Choroid plexus epithelial cell (primary cell): ENCODE results near the gene OMA1.
"Not testable (repeated sequence)": the region's sequence is repeated elsewhere in the genome, so short reads cannot be mapped to it uniquely, and the experiment has no call there.

Source experiments
- DNase-seq: peaks from one replicate; pipeline ENCODE4 v3.0.0-alpha.2; 2010; ENCODE audit warnings: low read depth
- H3K4me3 ChIP-seq: 2 replicates; pipeline ENCODE4 v1.5.1; 2011; ENCODE audit warnings: low read depth, mild to moderate bottlenecking, control low read depth, low read length, moderate library complexity
- TF ChIP-seq, protein P1 (sequence below): conservative IDR thresholded peaks from 2 replicates; pipeline ENCODE4 v1.5.1; 2011; ENCODE audit warnings: low read depth, mild to moderate bottlenecking, control low read depth, inconsistent platforms, low read length, moderate library complexity

OMA1 gene

DNA sequence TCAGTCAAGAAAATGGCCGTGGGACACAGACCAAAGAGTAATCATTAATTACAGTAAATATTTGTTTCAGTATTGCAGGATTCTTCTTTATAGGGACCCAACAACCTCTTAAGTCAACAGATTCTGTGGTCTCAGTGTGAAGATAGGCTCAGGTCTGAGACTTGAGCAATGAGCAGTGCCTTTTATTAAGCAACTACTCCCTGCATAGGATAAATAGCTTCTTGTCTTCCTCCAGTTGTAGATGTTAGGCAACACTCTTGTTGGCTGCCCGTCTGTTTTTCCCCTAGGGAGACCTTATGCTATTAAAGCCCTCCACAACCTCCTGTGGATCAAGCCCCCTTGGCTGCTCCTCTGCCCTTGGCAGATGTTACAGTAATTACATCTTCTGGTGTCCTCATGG lies 1.8 kb upstream of the OMA1 start:
- DNase-seq = peak; percentile 9
- no peak overlapping the region for H3K4me3 ChIP-seq
- TF ChIP-seq, protein P1, sequence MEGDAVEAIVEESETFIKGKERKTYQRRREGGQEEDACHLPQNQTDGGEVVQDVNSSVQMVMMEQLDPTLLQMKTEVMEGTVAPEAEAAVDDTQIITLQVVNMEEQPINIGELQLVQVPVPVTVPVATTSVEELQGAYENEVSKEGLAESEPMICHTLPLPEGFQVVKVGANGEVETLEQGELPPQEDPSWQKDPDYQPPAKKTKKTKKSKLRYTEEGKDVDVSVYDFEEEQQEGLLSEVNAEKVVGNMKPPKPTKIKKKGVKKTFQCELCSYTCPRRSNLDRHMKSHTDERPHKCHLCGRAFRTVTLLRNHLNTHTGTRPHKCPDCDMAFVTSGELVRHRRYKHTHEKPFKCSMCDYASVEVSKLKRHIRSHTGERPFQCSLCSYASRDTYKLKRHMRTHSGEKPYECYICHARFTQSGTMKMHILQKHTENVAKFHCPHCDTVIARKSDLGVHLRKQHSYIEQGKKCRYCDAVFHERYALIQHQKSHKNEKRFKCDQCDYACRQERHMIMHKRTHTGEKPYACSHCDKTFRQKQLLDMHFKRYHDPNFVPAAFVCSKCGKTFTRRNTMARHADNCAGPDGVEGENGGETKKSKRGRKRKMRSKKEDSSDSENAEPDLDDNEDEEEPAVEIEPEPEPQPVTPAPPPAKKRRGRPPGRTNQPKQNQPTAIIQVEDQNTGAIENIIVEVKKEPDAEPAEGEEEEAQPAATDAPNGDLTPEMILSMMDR = no peak

DNA sequence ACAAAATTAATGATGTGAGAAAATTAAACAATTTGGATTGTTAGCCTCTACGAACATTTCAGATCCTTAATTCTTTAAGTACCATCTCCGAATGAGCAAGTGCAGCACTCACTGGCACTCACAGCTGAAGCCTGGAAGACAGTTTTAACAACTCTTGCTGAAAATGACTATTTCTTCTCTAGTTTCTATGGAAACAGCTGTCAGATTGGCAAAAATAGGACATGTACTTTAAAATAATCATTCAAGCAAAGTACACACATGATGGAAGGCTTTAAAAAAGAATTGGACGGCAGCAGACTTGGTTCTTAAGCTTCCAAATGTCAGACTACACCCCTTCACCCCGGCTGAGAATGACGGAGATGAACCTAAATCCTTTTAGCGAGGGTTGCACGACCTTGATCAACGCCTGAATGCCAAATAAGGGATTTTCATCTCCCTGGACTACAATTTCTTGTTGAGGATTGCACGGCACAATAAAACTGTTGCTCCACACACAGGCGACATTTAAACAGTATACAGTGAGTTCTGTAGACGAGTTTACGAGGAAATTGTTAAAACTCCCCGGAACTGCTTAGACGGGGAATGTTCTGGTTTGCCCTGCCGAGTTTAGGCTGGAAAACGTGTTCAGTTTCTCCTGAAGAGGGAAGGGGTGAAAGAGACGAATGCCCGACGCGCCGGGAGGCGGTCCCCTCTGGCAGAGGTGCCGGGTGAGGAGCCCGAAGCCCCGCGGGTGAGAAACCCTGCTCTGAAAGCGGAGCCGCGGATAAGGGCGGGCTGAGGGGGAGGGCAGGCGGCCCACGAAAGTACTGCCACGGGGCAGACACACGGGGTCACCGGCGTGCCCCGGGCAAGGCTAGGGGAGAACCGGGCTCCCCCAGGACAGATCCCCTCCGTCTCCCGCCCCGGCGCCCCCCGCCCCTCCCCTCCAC lies 671 bp downstream of the OMA1 start:
- TF ChIP-seq, protein P1 = no peak
- H3K4me3 ChIP-seq = peak overlapping the region; percentile 88
- peak; percentile 80 for DNase-seq

DNA sequence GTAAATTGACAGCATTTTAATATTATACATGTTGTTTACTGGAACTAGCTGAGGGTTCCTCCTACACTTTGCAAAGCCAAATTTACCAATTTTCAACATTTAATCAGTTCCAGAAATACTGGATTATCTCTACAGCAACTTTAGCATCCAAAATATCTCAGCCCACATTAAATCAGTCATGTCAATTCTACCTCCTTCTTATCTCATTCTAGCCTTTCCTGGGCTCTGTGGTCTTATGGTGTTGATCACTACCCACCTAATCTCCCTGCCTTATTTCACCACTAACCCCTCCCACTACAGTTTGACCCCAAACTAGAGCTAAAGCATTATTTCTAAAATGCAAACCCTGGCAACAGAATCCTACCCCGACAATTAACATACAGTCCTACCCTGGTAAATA lies 3.3 kb downstream of the OMA1 start:
- no peak for DNase-seq
- TF ChIP-seq, protein P1 = no peak
- no peak overlapping the region for H3K4me3 ChIP-seq

DNA sequence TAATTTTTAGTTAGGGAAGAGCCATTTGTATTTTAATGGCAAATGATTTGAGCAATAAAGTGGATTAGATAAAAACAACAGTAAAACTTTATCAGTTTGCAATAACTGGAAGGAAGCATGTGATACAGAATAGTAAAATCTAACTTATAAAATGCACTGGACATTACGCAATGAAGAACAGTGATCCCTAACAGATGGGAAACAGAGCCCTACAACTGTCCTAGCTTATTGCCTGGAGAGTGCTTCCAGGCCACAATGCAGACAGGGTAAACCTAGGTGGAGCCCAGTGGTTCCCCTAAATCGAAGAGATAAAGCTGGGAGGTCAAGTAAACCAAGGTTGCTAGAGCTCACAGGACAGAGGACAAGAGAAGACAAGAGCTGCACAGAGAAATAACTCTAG lies 7.0 kb downstream of the OMA1 start:
- DNase-seq = peak; percentile 31
- no peak overlapping the region for H3K4me3 ChIP-seq
- TF ChIP-seq, protein P1 = no peak

DNA sequence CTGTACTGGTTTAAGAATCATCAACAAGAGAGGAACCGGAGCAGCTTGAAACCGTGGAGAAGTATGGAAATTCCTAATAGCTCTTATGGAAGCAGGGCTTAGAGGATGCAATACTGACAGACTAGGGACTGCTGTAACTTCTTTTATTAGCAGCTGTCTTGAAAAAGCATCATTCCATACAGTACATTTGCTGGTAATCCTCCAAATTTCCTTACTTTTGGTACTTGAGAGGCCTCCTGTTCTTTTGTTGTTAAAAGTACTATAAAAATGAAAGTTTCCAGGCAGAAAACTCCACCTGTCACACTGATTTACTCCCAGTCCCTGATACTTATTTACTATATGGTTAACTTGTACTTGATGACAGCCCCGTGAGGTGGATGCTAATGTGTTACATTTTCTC lies 7.7 kb downstream of the OMA1 start:
- no peak for DNase-seq
- no peak overlapping the region for H3K4me3 ChIP-seq
- TF ChIP-seq, protein P1 = no peak

DNA sequence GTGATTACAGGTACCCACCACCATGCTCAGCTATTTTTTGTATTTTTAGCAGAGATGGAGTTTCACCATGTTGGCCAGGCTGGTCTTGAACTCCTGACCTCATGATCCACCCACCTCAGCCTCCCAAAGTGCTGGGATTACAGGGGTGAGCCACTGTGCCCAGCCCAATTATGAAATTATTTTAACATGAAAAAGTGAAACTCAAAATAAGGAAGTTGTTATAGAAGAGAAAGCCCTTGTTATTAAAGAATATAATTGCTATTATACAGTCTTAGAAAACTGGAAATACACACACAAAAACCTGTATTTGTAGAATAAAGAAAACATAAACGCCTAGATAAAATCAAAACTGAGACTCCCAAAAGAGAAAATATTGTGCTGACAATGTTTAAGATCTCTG lies 14.7 kb downstream of the OMA1 start:
- not testable (repeated sequence) for DNase-seq, H3K4me3 ChIP-seq

DNA sequence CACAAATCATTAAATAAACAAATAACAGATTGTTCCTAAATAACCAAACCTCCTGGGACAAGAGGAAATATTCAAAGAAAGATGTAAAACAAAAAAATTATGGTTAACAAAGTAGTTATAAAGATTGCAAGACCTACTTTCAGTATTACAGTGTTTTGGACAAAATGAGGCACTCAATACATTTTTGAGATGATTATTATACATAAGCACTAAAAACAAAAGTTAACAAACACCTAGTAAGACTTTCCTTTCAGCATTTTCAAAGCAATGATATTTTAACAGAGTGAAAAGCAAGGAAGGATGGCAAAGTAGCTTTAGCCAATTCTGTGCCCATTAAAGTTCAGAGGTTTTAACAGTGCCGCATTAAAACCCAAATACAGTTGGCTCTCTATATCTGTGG lies 17.2 kb downstream of the OMA1 start:
- H3K4me3 ChIP-seq = no peak overlapping the region
- no peak for DNase-seq
- TF ChIP-seq, protein P1 = no peak
